Sciatic nerve (tissue), 2 donors: Measurements from ENCODE around the gene COL8A2. TPM values are rescaled to one million over a fixed set of nuclear protein-coding genes. Genes with fewer than 3 reads are reported as not detected.

Source experiments
- ATAC-seq: fragments of 200-7000 bp; cut with Tn5 transposase; one replicate; pipeline ENCODE4 v1.9.1; 2020; ENCODE audit warnings: mild to moderate bottlenecking, moderate library complexity
- DNase-seq: peaks from one replicate; pipeline ENCODE4 v3.0.0-alpha.2; 2020; ENCODE audit warnings: low spot score
- intact Hi-C: fragments of 100-400 bp; cut with DNase I; formaldehyde crosslinking; loops from one replicate; pipeline ENCODE4 v1.14.2; 2022
- total RNA-seq: library from RNA; stranded (reverse); fragmentation: NEBNext Ultra II Directional; extraction: Animal tissue kit (Norgen Biotek cat#: 25700); gene quantifications from one replicate; pipeline ENCODE4 v1.2.1, GENCODE V29; 2021
- donor health status: DM: no; HTN: no; CAD: no.
- donor health status: DM: no; HTN: no; CAD: no.

COL8A2 gene
- 47.3 TPM for total RNA-seq

DNA sequence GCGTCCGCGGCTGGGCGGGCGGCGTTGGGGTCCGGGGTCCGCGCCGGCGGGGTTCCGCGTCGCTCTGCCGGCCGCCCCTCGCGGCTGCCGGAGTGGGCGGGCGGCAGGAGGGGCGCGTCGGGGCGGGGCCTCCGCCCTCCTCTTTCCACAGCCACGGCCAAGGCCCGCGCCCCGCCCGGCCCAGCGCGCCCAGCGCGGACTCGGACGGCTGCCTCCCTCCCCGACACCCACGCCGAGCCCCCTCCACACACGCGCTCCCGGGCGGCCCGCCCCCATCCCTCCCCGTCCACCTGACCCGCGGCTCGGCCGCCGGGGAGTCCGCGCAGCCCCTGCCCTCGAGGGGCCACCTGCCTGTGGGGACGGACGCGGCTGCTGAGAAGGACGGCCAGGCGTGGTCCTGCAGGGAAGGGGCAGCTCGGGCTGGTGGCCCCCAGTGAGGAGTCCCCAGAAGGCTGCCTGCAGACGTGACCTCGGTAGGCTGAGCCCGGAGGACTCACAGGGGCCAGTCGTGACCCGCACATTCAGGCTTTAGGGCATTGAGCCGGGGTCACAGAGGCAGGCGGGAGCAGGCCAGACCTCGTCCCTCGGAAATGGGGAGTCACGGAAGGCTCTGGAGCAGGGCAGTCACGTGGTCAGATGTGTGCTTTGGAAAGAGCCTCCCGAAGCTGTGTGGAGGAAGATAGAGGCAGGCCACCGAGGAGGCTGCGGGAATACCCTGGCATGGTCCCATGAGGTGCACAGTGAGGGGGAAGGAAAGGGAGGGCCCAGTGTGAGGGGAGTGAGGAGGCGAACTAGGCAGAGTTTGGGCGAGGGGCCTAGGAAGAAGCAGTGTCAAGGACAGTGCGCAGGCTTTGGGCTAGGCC lies at the start of gene COL8A2:
Gene COL8A2, minus strand, starts transcription at position 94 of the 863 bp plus-strand sequence. CDS start 24,980 bp downstream, outside the sequence.
- intact Hi-C loops: no loop called here
- ATAC-seq (peak; percentile 61), DNase-seq (peak; percentile 77)

DNA sequence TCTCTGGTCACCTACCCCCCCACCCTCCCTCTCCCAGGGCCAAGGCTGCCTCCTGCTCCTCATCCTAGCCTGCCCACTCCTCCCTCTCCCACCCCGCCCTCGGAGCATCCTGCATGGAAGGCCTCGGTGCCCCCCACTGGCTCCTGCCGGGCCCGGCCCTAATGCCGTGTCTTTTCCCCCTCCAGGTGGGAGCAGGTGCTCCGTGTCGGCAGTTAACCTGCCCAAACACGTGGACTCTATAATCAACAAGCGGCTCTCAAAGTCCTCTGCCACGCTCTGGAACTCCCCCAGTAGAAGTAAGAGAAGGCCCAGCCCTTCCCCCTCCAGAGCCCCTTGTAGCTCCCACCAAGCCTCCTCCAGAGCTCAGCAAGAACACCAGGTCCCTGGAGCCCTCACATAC lies 49.7 kb upstream of the COL8A2 start:
- ATAC-seq (no peak), DNase-seq (no peak)
- intact Hi-C loops: no loop called here

- intact Hi-C loops: no loop called here
- DNase-seq (no peak), ATAC-seq (no peak)
These were observed 48.0 kb upstream of the COL8A2 start for GRCh38 chr1:36172983-36173382.

GRCh38 chr1:36172017-36172747 lies 47.2 kb upstream of the COL8A2 start:
- ATAC-seq (no peak), DNase-seq (no peak)
- intact Hi-C loops: no loop called here

- no peak for ATAC-seq
- intact Hi-C loops: no loop called here
- no peak for DNase-seq
These were observed 45.8 kb upstream of the COL8A2 start for GRCh38 chr1:36170643-36171412.

DNA sequence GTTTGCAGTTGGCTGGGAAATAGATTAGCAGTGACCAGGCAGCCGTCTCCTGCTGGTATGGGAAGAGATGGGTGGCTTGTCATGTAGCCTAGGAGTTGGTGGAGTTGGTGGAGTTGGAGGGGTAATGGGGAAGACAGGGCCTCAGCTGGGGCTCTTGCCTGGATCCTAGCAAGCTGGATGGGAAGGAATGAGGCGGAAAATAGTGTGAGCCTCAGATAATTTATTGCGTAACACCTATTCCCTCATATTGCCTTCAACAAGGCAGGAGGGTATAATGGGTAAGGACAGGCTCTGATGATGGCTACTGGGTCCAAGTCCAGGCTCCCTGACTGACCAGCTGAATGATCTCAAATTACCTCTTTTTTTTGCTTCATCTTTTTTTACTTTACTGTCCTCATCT lies 43.5 kb upstream of the COL8A2 start:
- no peak for ATAC-seq
- intact Hi-C loops: no loop called here
- no peak for DNase-seq

GRCh38 chr1:36166938-36167905 lies 42.2 kb upstream of the COL8A2 start:
- DNase-seq (no peak), ATAC-seq (no peak)
- intact Hi-C loops: no loop called here

DNA sequence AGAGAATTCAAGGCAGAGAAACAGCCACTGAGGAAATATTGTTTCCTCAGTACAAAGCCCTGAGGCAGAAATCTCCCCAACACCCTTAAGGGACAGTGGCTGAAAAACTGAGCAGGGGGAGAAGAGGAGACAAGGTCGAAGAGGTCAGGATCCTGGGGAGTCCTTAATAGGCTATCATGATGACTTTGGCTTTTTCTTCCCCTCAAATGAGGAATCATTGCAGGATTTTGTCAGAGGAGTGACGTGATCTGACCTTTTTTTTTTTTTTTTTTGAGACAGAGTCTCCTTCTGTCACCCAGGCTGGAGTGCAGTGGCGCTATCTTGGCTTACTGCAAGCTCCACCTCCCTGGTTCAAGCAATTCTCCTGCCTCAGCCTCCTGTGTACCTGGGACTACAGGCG lies 41.1 kb upstream of the COL8A2 start:
- no peak for ATAC-seq
- intact Hi-C loops: no loop called here
- DNase-seq: no peak

GRCh38 chr1:36165145-36165544 lies 40.1 kb upstream of the COL8A2 start:
- intact Hi-C loops: no loop called here
- DNase-seq: no peak

DNA sequence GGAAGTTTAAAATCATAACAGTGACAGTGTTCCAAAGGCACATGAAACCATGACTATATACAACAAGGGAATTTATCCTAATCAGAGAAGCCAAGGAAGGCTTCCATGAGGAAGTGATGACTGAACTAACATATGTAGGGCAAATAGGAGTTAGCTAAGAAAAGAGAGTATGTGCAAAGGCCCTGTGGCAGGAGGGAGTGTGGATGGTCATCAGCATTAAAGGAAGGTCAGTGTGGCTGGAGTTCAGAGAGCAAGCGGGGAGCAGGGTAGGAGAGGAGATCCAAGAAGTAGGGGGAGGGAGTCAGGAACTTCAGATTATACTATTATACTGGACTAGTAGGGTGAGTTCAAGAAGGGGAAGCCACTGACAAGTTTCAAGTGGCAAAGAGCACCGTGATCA lies 39.3 kb upstream of the COL8A2 start:
- intact Hi-C loops: no loop called here
- no peak for DNase-seq
- no peak for ATAC-seq

More at GRCh38 chr1:36165145-36165544, 40.1 kb upstream of the COL8A2 start:
- ATAC-seq: no peak

DNA sequence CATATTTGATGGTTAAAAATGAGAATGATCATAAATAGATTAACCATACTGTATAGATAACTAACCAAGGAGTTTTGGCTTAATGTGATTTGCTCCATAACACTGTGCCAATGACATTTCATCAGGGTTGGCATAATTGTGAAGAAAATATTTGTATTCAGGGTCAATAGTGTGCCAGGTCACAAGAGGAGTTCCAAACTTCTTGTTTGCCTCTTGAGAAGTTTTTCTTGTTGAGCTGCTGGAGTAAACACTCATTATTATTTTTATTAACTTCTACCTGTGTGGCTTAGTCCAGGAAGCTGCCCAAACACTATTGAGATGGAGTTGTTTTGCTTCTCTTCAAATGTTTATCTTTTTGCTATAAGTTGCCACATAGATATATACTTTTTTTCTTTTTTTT lies 38.4 kb upstream of the COL8A2 start:
- no peak for ATAC-seq
- intact Hi-C loops: no loop called here
- DNase-seq: no peak

DNA sequence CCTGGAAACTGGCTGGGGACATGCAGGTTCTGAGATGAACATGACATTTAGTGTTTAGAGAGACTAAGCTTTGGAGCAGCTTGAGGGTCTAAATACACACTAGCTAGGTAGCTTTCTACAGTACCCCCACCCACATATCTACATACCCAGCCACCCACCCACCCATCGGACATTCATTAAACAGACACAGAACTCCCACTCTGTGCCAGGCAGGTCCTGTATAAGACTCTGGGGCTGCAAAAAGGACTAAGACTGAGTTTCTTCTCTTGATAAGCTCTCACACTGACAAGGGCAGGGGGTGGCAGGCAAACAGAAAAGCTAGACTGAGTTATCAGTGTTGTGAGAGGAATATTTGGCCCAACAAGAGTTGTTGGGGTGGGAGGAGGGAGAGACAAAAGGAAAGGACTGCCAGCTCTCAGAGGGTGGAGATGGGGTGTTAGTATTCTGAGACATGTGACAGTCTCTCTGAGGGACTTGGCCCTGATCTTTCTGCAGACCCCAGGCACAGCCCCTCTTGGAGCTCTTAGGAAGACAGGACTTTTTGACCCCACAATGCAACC lies 37.7 kb upstream of the COL8A2 start:
- intact Hi-C loops: no loop called here
- ATAC-seq (no peak), DNase-seq (no peak)

DNA sequence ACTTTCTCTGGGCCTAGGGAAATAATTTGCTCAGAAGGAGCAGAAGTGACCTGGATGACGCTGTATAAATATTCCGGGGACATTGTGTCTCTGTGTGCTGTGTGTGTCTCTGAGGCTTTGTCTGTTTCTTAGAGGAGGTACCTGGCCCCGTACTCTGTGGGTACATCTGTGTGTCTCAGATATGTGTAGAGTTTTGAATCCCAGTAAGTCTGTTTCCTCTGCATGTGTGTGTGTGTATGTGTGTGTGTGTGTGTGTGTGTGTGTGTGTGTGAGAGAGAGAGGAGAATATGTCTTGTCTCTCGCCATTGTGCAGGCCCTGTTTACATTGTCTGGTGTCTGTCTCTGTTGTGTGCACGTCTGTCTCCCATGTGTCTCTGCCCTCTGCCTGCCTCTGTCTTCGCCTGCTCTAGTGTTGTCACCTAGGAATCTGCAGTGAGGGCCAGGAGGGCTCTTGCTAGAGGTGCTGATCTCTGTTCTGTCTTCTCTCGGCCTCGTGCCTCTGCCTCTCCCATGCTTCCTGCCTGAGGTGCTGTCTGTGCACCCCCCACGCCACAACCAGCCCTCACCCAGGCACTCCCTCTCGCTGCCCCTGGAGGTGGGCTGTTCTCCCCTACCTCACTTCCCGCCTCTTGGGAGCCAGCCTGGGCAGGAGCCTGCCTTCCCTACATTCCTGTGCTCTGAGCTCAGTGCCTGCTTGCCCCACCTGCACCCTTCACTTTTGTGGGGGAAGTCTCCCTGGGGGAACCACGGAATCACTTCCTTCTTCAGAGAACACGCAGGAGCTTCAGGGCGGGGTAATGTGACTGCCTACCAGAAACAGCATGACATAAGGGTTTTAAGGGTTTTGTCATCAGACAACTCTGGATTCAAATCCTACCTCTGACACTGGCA lies 36.9 kb upstream of the COL8A2 start:
- no peak for DNase-seq
- peak; percentile 27 for ATAC-seq
- intact Hi-C loops: no loop called here

DNA sequence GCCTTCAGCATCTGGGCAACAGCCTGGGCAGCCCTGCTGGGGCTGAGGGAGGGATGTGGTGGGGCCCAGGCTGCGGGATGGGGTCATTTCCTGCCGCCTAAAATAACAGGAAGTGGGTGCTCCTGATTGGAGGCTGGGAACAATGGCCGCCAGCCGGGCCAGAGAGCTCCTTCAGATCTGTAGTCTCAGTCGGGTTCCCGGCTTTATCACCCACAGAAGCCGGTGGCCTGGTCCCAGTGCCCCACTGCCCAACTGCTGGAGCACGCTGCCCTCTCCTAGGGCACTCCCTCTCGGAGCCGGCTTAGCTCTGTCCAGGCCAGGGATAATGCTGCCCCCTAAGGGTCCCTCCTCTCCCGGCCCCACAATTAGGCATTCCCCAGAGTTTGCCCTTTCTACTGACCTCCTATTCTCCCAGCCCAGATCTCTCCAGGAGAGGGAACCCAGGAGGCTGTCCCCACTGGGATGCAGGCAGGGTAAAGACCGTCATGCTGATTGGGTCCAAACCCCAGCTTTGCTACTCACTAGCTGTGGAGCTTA lies 36.0 kb upstream of the COL8A2 start:
- intact Hi-C loops: no loop called here
- DNase-seq (peak; percentile 77), ATAC-seq (peak; percentile 79)

DNA sequence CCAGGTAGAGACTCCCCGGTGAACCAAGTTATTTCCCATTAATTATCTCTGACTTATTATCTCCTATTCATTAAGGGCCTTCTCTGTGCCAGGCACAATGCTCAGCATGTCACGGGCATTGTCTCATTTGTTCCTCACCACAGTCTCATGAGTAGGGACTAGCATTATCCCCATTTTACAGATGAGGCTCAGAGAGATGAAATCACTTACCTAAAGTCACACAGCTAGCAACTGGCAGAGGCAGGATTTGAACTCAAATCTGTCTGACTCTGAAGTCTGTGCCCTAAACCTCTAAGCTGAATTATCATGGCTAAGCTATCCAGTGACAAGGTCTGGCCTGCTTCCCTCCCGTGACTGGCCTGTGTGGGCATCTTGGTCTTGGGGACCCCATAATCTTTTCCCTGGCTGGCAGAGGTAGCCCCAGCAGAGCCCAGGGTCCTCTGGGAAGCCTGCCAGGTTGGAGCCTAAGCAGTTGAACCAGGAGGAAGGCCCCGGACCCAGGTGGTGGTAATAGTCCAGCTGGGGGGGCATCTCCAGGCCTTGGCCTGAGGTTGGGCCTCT lies 35.4 kb upstream of the COL8A2 start:
- DNase-seq (no peak), ATAC-seq (no peak)
- intact Hi-C loops: no loop called here

DNA sequence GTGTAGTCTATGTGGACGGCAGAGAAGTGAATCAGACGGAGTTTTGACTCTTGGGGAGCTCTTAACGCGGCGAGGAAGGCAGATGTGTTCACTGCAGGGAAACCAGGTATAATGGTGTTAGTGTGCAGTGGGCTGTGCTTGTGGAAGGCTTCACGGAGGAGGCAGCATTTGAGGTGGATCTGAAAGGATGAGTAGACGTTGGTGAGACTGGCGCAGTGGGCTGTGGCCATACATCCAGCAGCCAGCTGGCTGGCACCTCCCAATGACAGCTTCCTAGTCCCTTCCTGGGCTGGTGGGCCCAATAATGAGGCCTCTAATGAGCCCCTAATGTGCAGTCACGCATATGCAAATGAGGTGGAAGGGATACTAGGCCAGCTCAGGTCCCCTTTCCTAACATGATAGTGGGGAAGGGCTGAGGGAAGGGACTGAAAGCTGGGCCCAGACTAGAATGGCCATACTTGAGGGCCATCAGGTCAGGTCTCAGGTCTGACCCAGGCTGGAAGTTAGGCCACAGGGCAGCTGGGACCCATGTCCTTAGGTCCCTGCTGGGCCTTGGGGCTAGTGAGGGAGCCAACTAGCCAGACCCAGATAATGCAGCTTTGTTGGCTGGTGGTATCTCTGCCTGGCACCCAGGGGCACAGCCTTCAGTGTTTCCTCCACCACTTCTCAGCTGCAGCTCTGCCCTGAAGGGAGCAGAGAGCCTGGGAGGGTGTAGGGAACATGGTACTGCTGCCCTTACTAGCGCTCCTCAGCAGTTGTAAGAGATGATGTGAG lies 34.8 kb upstream of the COL8A2 start:
- intact Hi-C loops: no loop called here
- DNase-seq: no peak
- ATAC-seq: no peak
